ENCODE results near the gene GGNBP2. TPM values are rescaled to one million over a fixed set of nuclear protein-coding genes. Genes with fewer than 3 reads are reported as not detected.

Gene GGNBP2
- total RNA-seq, 2 donors from 2014 or later: 67.6 to 81.0 TPM

- Histone ChIP-seq H3K9me3 (no peaks in the 10 kb centered on the region), H3K4me3 (no peak overlapping the region), H3K9ac (ENCODE audit: low read depth in 2 of 2, low read length in 2 of 2) (no peak overlapping the region), H3K36me3 (no peaks in the 10 kb centered on the region), H3K27ac (no peak overlapping the region), H3K27me3 (no peaks in the 10 kb centered on the region), H3K4me1 (peaks cover 4% of the 10 kb centered on the region)
- intact Hi-C loops (cut with DNase I): no loop called here
- TF ChIP-seq CTCF (IDR thresholded peaks at IDR 0.05): no peak
- peak; percentile 16 for DNase-seq
Observed at GRCh38 chr17:36532435-36532975, 12.2 kb upstream of the GGNBP2 start.

- peak; percentile 81 for DNase-seq
- H3K4me3 ChIP-seq: peak overlapping the region; percentile 87
- no peaks in the 10 kb centered on the region for H3K27me3 ChIP-seq
- H3K4me1 ChIP-seq: peaks cover 4% of the 10 kb centered on the region
- TF ChIP-seq CTCF (IDR thresholded peaks at IDR 0.05): peak; percentile 52
- H3K9me3 ChIP-seq: no peaks in the 10 kb centered on the region
- H3K36me3 ChIP-seq: no peaks in the 10 kb centered on the region
- H3K9ac ChIP-seq (ENCODE audit: low read depth in 2 of 2, low read length in 2 of 2): peak overlapping the region; percentile 93 to 98
- peak overlapping the region; percentile 93 for H3K27ac ChIP-seq
- intact Hi-C loops (cut with DNase I): no loop called here
Observed at GRCh38 chr17:36533935-36534839, 10.5 kb upstream of the GGNBP2 start.

- no peaks in the 10 kb centered on the region for H3K36me3 ChIP-seq
- intact Hi-C loops (cut with DNase I): no loop called here
Observed at GRCh38 chr17:36534840-36535668, 9.7 kb upstream of the GGNBP2 start, which contains the start of the genes MYO19 and PIGW. Gene MYO19 (minus strand): TSS chr17:36534868. CDS start chr17:36532538, 2,330 bp downstream. Gene PIGW (plus strand): TSS chr17:36534987. CDS start chr17:36537102, 2,115 bp downstream.

GRCh38 chr17:36535669-36536081 lies 9.0 kb upstream of the GGNBP2 start:
- no peaks in the 10 kb centered on the region for H3K36me3 ChIP-seq
- no peak for TF ChIP-seq CTCF (IDR thresholded peaks at IDR 0.05)
- peaks cover 4% of the 10 kb centered on the region for H3K4me1 ChIP-seq
- H3K9ac ChIP-seq (ENCODE audit: low read depth in 2 of 2, low read length in 2 of 2): peak overlapping the region; percentile 93 to 98
- H3K9me3 ChIP-seq: no peaks in the 10 kb centered on the region
- H3K27ac ChIP-seq: peak overlapping the region; percentile 93
- intact Hi-C loops (cut with DNase I): no loop called here
- no peak for DNase-seq
- peak overlapping the region; percentile 87 for H3K4me3 ChIP-seq
- H3K27me3 ChIP-seq: no peaks in the 10 kb centered on the region

More at GRCh38 chr17:36534840-36535668, 9.7 kb upstream of the GGNBP2 start, which contains the start of the genes MYO19 and PIGW:
- Histone ChIP-seq H3K9me3 (no peaks in the 10 kb centered on the region), H3K27ac (peak within 1 kb of the TSS; percentile 93), H3K9ac (ENCODE audit: low read depth in 2 of 2, low read length in 2 of 2) (peak within 1 kb of the TSS; percentile 93 to 98), H3K4me3 (peak within 1 kb of the TSS; percentile 87), H3K4me1 (peaks cover 4% of the 10 kb centered on the region), H3K27me3 (no peaks in the 10 kb centered on the region)
- peak; percentile 92 for DNase-seq
- no peak for TF ChIP-seq CTCF (IDR thresholded peaks at IDR 0.05)

GRCh38 chr17:36540696-36541095 lies 4.0 kb upstream of the GGNBP2 start:
- no peak for DNase-seq
- H3K9me3 ChIP-seq: no peaks in the 10 kb centered on the region
- no peak overlapping the region for H3K27ac ChIP-seq
- H3K36me3 ChIP-seq: no peaks in the 10 kb centered on the region
- no peak overlapping the region for H3K4me3 ChIP-seq
- intact Hi-C loops (cut with DNase I): no loop called here
- no peaks in the 10 kb centered on the region for H3K27me3 ChIP-seq
- no peak overlapping the region for H3K9ac ChIP-seq (ENCODE audit: low read depth in 2 of 2, low read length in 2 of 2)
- no peak for TF ChIP-seq CTCF (IDR thresholded peaks at IDR 0.05)
- H3K4me1 ChIP-seq: no peaks in the 10 kb centered on the region

All from colonic mucosa (tissue), 4 donors.